ENCODE measurements around the gene TICRR.

TICRR gene

DNA sequence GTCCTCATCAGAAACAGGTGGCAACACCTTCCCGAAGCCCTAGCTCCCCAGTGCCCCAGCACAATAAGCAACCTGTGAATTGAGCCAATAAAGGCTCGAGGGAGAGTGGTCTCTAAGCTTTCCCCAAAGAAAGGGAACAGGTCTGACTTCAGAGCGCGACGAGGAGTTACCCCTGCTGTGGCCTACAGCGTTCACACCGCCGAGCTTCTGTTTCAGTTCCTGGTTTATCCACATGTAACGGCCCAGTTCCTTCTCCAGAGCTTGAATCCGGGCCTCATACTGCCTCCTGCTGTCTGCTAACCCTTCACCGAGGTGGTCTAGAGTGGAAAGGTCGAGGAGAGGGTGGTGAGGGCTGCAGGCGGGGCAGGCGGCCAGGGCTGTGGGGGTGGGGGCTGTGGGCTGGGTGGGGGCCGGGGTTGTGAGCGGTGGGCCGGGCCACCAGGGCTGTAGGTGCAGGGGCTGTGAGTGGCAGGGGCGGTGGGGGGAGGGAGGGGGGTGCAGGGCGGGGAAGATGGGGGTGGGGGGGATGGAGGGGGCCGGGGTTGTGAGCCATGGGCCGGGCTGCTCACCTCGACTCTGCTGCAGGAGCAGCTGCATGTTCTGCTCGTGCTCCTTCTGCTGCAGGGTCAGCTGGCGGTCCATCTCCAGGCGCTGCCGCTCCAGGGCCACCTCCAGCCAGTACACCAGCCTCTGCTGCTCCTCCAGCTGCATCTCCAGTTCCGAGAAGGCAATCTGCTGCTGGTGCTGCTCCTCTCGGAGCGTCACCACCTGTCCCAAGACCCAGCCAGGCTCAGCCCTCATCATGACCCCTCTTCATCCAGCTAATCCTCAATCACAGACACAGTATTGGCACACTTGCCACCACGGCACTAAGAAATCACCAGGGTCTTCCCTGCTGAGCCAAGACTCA lies 53.8 kb downstream of the TICRR start:
- DNase-seq (ENCODE audit: low read depth), result no peak

- DNase-seq (ENCODE audit: low read depth), result no peak
These were observed 54.6 kb downstream of the TICRR start for GRCh38 chr15:89629829-89630228.

DNA sequence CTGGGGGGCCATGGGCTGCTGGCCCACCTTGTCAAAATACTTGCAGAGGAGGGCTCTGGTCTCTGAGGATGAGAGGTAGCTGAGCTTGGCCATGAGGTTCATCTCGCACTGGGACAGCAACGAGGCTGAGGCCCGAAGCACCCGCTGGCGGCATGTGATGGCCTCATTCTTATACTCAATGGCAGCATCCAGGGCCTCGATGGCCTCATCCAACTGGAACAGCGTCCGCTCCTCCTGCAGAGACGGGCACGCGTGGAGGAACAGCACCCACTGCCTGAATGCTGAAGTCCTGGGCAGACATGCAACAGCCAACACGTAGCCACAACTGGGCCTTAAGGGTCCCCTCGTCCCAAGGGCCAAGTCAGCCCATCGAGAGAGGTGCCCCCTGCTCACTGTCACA lies 55.0 kb downstream of the TICRR start:
- no peak for DNase-seq (ENCODE audit: low read depth)

- DNase-seq (ENCODE audit: low read depth), result no peak
These were observed 56.0 kb downstream of the TICRR start for GRCh38 chr15:89630974-89631901.

GRCh38 chr15:89631902-89632264 lies 56.6 kb downstream of the TICRR start:
- DNase-seq (ENCODE audit: low read depth), result no peak

DNA sequence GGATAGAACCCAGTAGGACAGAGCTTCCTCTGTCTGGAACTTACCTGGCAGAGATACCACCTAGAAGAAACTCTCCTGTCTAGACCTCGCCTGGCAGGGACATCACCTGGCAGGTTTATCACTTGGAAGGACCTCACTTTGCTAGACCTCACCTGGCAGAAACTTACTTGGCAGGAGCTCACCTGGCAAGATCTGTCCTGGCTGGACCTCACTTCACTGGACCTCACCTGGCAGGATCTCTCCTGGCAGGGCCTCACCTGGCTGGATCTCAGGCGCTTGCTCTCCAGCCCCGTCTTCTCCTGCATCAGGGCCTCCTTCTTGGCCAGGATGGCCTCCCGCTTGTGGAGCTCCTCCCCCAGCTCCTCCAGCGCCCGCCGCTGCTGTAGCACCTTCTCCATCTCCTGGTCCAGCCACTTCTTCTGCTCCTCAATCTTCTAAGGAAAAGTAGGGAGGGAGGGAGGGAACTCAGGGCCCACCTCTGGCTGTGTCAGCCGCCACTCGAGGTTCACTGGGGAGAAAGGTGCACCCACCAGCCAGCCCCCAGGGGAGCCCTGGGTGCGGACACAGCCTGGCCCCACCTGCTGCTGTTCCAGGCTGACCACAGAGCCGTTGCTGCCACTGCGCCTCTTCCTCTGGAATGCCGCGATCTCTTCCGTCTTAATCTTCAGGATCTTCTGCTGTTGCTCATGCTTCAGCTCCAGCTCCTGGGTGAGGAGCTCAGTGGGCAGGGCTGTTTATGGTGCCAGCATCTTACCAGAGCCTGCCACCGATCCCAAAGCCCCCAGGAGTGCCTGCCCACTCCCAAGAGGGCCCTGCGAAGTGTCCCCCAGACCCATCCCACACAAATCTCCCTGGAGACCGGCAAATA lies 57.5 kb downstream of the TICRR start:
- DNase-seq (ENCODE audit: low read depth), result no peak

GRCh38 chr15:89633585-89633984 lies 58.3 kb downstream of the TICRR start:
- no peak for DNase-seq (ENCODE audit: low read depth)

GRCh38 chr15:89640245-89640644 lies 65.0 kb downstream of the TICRR start:
- no peak for DNase-seq (ENCODE audit: low read depth)

GRCh38 chr15:89641053-89641452 lies 65.8 kb downstream of the TICRR start:
- DNase-seq (ENCODE audit: low read depth), result no peak

- no peak for DNase-seq (ENCODE audit: low read depth)
These were observed 66.8 kb downstream of the TICRR start for GRCh38 chr15:89642106-89642505.

DNA sequence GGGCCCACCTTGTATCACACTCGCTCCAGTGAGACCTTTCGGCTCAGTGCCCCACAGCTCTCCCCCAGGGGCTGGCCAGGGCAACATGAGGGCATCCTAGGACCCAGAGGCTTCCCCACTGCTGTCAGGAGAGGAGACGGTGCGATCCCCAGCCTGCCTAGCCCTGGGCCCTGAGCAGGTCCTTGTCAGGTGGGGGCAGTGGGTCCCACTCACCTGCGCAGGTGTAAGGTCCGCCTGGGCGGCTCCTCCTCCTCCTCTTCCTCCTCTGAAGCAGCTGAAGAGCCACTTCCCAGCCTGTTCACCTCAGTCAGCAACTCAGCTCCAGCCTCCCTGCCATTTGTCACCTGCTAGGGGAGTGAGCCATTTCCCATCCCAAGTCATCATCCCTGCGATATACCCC lies 70.4 kb downstream of the TICRR start:
- no peak for DNase-seq (ENCODE audit: low read depth)

DNA sequence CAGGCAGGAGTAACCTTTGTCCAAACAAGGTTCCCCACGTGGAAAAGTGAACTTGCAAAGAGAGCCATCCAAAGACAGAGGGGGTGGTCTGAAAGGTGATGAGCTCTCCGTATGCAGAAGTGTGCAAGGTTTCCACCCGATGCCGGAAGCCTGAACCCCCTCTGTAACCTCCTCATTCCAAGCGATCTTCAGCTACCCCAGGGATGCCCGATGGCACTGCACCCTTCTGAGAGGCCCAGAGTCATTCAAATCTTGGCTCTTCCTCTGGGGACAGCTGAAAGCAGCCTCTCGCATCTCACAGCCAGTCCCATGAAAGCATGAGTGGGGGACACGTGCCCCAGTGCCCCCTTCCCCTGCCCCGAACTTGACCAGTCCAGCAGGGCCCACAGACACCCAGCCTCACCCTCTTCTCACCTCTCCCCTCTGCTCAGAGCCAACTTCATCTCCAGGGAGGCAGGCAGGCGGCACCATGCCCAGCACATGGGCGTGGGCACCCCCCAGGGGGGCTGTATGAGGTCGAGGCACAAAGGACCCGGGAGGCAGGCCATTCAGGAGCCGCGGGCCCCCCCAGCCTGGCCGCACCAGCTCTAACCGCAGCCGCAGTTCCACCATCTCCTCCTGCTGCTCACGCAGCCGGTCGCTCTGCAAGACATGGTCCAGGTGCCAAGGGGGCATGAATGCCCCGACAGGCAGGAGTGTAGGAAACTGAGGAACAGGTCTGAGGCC lies 71.3 kb downstream of the TICRR start:
- no peak for DNase-seq (ENCODE audit: low read depth)

- DNase-seq (ENCODE audit: low read depth), result no peak
These were observed 72.1 kb downstream of the TICRR start for GRCh38 chr15:89647191-89647851.

- no peak for DNase-seq (ENCODE audit: low read depth)
These were observed 73.1 kb downstream of the TICRR start for GRCh38 chr15:89648106-89649012.

DNA sequence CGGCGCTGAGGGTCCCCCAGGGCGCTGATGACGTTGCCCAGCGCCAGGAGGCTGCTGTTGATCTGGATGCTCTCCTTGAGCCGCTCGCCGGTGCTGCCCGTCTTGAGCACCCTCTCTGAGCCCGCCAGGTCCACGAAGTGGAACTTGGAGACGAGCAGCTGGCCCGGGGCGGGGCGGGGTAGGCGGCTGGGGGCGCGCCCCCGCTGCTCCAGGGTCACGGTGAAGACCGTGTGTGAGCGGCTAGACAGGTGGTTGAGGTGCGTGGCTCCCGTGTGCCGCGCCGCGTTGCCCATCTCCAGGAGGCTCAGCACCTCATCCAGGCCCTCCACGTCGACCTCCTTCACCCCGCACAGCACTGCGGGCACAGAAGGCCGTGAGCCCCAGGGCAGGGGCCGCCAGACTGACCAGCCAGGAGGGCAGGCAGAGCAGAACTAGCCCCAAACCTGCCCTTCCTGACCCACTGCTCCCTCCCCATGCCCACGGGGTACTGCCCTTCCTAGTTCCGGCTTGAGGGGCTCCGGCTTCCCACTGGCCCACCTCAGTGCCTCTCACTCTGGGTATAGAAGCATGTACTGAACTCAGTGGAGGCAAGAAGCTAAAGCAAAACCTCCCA lies 73.8 kb downstream of the TICRR start:
- no peak for DNase-seq (ENCODE audit: low read depth)

DNA sequence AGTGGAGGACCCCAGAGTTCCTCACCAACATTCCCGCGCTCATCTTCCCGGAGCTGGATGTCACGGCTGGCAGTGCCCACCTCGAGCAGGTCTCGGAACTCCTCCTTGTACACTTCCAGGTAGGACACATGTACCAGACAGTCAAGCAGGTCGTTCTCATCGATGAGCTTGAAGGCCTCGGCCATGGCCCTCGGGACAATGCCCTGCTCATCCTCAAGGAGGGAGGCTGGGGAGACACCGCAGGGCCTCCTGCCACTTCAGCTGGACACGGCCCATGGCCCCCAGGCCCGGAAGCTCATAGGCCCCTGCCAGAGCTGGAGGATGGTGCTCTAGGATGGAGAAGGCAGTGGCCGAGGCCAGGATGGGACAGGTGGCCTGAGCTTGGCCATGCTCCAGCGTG lies 74.4 kb downstream of the TICRR start:
- DNase-seq (ENCODE audit: low read depth), result no peak

DNA sequence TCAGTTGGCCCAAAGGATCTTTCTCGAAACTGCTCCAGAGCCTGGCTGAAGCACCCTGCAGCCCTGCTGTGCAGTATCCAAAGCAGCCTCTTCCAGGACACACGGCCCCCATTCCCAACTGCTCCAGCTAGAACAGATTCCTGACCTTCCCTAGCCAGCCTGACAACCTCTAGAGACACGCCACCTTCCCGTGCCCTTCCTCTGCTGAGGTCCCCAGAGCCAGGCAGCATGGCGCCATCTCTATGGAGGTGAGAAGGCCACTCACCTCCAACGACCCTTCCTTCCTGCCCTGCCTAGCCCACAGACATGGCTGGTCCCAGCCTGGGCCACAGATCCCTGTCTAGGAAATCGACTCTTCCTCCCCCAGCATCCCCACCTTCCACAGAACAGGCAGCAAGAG lies 76.9 kb downstream of the TICRR start:
- DNase-seq (ENCODE audit: low read depth), result no peak

- no peak for DNase-seq (ENCODE audit: low read depth)
These were observed 77.4 kb downstream of the TICRR start for GRCh38 chr15:89652666-89653065.

DNA sequence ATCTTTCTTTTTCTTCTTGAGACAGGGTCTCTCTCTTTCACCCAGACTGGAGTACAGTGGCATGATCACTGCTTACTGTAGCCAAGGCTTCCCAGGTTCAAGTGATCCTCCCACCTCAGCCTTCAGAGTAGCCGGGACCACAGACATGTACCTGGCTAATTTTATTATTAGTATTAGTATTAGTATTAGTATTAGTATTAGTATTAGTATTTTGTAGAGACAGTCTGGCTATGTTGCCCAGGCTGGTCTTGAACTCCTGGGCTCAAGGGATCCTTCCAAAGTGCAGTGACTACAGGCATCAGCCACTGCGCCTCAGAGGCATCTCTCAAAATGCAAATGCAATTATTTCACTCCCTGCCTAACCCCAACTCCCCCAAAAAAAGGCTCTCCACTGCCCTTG lies 78.3 kb downstream of the TICRR start:
- no peak for DNase-seq (ENCODE audit: low read depth)
